Measurements from ENCODE around the gene ARHGEF25.
"Not testable (repeated sequence)": the region's sequence is repeated elsewhere in the genome, so short reads cannot be mapped to it uniquely, and the experiment has no call there.

The ARHGEF25 gene

GRCh38 chr12:57655541-57656240 is 44.5 kb downstream of the ARHGEF25 start:
- H3K27ac ChIP-seq, result no peak overlapping the region
- no peak overlapping the region for H3K4me2 ChIP-seq
- H3K4me1 ChIP-seq (ENCODE audit: low read depth, poor library complexity, severe bottlenecking), result no peaks in the 10 kb centered on the region
- H3K4me3 ChIP-seq (IDR thresholded peaks at IDR 0.05; ENCODE audit: insufficient read depth, low read depth, low read length), result no peak overlapping the region
- H4K20me1 ChIP-seq (ENCODE audit: insufficient read depth), result no peaks in the 10 kb centered on the region
- H3K9ac ChIP-seq, result no peak overlapping the region
- no peak overlapping the region for H2AFZ ChIP-seq (ENCODE audit: low read depth)
- no peaks in the 10 kb centered on the region for H3K36me3 ChIP-seq (ENCODE audit: insufficient read depth)
- TF ChIP-seq CTCF (conservative IDR thresholded peaks at IDR 0.05; ENCODE audit: low read depth, low read length), result no peak
- H3K79me2 ChIP-seq (ENCODE audit: insufficient read depth, low read depth), result no peaks in the 10 kb centered on the region
- H3K27me3 ChIP-seq (ENCODE audit: insufficient read depth, low read depth), result no peaks in the 10 kb centered on the region

GRCh38 chr12:57656408-57656807 is 45.2 kb downstream of the ARHGEF25 start:
- not testable (repeated sequence) for H3K27me3 ChIP-seq (ENCODE audit: insufficient read depth, low read depth); H3K4me3 ChIP-seq (IDR thresholded peaks at IDR 0.05; ENCODE audit: insufficient read depth, low read depth, low read length); H2AFZ ChIP-seq (ENCODE audit: low read depth); H3K36me3 ChIP-seq (ENCODE audit: insufficient read depth); H3K4me2 ChIP-seq; H3K79me2 ChIP-seq (ENCODE audit: insufficient read depth, low read depth); H3K9ac ChIP-seq; H3K4me1 ChIP-seq (ENCODE audit: low read depth, poor library complexity, severe bottlenecking); H4K20me1 ChIP-seq (ENCODE audit: insufficient read depth); H3K27ac ChIP-seq

GRCh38 chr12:57657744-57658143 is 46.5 kb downstream of the ARHGEF25 start:
- TF ChIP-seq CTCF (conservative IDR thresholded peaks at IDR 0.05; ENCODE audit: low read depth, low read length), result no peak
- Histone ChIP-seq H3K79me2 (ENCODE audit: insufficient read depth, low read depth) (no peaks in the 10 kb centered on the region), H3K4me1 (ENCODE audit: low read depth, poor library complexity, severe bottlenecking) (no peaks in the 10 kb centered on the region), H3K27ac (no peak overlapping the region), H2AFZ (ENCODE audit: low read depth) (no peak overlapping the region), H3K27me3 (ENCODE audit: insufficient read depth, low read depth) (no peaks in the 10 kb centered on the region), H3K4me2 (no peak overlapping the region), H3K4me3 (IDR thresholded peaks at IDR 0.05; ENCODE audit: insufficient read depth, low read depth, low read length) (no peak overlapping the region), H3K9ac (no peak overlapping the region), H3K36me3 (ENCODE audit: insufficient read depth) (no peaks in the 10 kb centered on the region), H4K20me1 (ENCODE audit: insufficient read depth) (no peaks in the 10 kb centered on the region)

- H3K4me3 ChIP-seq (IDR thresholded peaks at IDR 0.05; ENCODE audit: insufficient read depth, low read depth, low read length), result no peak overlapping the region
- no peaks in the 10 kb centered on the region for H3K4me1 ChIP-seq (ENCODE audit: low read depth, poor library complexity, severe bottlenecking)
- H2AFZ ChIP-seq (ENCODE audit: low read depth), result no peak overlapping the region
- H3K27me3 ChIP-seq (ENCODE audit: insufficient read depth, low read depth), result no peaks in the 10 kb centered on the region
- H3K27ac ChIP-seq, result no peak overlapping the region
- no peak overlapping the region for H3K4me2 ChIP-seq
- H3K79me2 ChIP-seq (ENCODE audit: insufficient read depth, low read depth), result no peaks in the 10 kb centered on the region
- no peaks in the 10 kb centered on the region for H3K36me3 ChIP-seq (ENCODE audit: insufficient read depth)
- TF ChIP-seq CTCF (conservative IDR thresholded peaks at IDR 0.05; ENCODE audit: low read depth, low read length), result no peak
- no peak overlapping the region for H3K9ac ChIP-seq
- H4K20me1 ChIP-seq (ENCODE audit: insufficient read depth), result no peaks in the 10 kb centered on the region
These were observed 47.7 kb downstream of the ARHGEF25 start for GRCh38 chr12:57658890-57659289.

- Histone ChIP-seq H4K20me1 (ENCODE audit: insufficient read depth) (no peaks in the 10 kb centered on the region), H3K4me2 (no peak overlapping the region), H3K79me2 (ENCODE audit: insufficient read depth, low read depth) (no peaks in the 10 kb centered on the region), H3K27ac (no peak overlapping the region), H3K4me3 (IDR thresholded peaks at IDR 0.05; ENCODE audit: insufficient read depth, low read depth, low read length) (no peak overlapping the region), H3K36me3 (ENCODE audit: insufficient read depth) (no peaks in the 10 kb centered on the region), H3K9ac (no peak overlapping the region), H3K4me1 (ENCODE audit: low read depth, poor library complexity, severe bottlenecking) (no peaks in the 10 kb centered on the region), H2AFZ (ENCODE audit: low read depth) (no peak overlapping the region), H3K27me3 (ENCODE audit: insufficient read depth, low read depth) (no peaks in the 10 kb centered on the region)
- no peak for TF ChIP-seq CTCF (conservative IDR thresholded peaks at IDR 0.05; ENCODE audit: low read depth, low read length)
These were observed 50.1 kb downstream of the ARHGEF25 start for GRCh38 chr12:57661376-57661775.

- H3K27ac ChIP-seq; H3K79me2 ChIP-seq (ENCODE audit: insufficient read depth, low read depth); H3K4me1 ChIP-seq (ENCODE audit: low read depth, poor library complexity, severe bottlenecking); H2AFZ ChIP-seq (ENCODE audit: low read depth); H3K4me2 ChIP-seq; H3K36me3 ChIP-seq (ENCODE audit: insufficient read depth); H3K9ac ChIP-seq; H3K27me3 ChIP-seq (ENCODE audit: insufficient read depth, low read depth); H3K4me3 ChIP-seq (IDR thresholded peaks at IDR 0.05; ENCODE audit: insufficient read depth, low read depth, low read length); H4K20me1 ChIP-seq (ENCODE audit: insufficient read depth): not testable (repeated sequence)
These were observed 54.0 kb downstream of the ARHGEF25 start for GRCh38 chr12:57665066-57665820.
